Measurements from ENCODE around the gene KLHDC8B.

DNA sequence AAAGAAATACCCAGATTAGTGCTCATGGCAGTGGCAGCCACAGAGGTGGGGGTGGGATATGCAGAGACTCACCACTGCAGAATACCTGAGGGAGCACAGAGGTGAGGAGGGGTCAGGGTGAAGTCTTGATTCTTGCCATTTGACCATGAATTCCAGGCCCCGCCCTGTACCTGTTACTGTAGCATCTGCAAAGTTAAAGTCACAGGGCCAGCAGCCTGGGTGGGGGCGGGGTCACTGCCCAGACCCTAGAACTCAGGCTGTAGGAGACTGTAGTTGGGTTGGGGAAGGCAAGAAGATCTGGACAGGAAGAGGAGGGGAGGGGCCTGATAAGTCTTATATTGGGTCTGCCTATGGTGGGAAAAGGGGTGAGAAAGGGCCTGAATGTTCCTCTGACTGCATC lies 19.8 kb upstream of the KLHDC8B start:
- TF ChIP-seq, protein P1, sequence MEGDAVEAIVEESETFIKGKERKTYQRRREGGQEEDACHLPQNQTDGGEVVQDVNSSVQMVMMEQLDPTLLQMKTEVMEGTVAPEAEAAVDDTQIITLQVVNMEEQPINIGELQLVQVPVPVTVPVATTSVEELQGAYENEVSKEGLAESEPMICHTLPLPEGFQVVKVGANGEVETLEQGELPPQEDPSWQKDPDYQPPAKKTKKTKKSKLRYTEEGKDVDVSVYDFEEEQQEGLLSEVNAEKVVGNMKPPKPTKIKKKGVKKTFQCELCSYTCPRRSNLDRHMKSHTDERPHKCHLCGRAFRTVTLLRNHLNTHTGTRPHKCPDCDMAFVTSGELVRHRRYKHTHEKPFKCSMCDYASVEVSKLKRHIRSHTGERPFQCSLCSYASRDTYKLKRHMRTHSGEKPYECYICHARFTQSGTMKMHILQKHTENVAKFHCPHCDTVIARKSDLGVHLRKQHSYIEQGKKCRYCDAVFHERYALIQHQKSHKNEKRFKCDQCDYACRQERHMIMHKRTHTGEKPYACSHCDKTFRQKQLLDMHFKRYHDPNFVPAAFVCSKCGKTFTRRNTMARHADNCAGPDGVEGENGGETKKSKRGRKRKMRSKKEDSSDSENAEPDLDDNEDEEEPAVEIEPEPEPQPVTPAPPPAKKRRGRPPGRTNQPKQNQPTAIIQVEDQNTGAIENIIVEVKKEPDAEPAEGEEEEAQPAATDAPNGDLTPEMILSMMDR (IDR thresholded peaks at IDR 0.05): no peak
- no peak for TF ChIP-seq POLR2A (IDR thresholded peaks at IDR 0.05)

Data from testis (tissue), 2 donors.